HG02943 (cell line): ENCODE results near the gene DHCR7.

Source experiments
- ATAC-seq: cut with Tn5 transposase; IDR thresholded peaks from one replicate; pipeline ENCODE4 v1.9.1; 2021; ENCODE audit warnings: mild to moderate bottlenecking, low read depth, moderate library complexity; ENCODE audit not compliant: unreplicated experiment

Gene DHCR7

GRCh38 chr11:71478528-71478840 is 30.3 kb upstream of the DHCR7 start:
- ATAC-seq, result no peak

DNA sequence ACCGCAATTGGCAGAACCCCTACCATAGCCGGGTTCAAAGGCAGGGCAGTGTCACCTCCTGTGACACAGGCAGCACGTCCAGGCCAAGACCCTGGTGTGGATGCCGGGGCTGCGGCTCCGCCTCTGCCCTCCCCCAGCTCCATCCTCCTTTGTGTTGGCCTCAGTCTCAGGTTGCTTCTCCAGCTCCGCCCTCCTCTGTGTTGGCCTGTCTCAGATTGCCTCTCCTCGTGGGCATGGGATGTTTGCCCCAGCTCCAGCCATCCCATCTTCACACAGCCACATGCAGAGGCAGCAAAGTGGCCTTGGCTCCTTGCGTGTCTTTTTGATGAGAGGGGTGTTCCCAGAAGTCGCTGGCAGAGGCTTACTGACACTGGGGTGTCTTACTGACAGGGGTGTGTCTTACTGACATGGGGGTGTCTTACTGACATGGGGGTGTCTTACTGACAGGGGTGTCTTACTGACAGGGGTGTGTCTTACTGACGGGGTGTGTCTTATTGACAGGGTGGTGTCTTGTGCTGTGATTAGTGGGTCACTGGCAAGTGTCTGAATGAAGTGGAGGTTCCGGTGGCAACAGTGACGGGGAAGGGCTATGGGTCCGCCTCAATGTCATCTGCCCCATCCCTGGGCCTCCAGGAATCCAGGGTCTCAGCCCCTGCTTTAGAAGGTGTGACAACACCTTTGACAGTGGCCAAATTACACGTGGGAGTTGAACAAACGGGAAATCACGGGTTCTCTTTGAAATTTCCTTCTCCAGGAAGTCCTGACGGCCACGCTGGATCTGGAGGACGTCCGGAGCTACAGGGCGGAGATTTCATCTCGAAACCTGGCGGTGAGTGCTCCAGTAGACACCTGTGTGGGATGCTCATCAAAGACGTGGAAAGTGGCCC is 29.7 kb upstream of the DHCR7 start:
- no peak for ATAC-seq

DNA sequence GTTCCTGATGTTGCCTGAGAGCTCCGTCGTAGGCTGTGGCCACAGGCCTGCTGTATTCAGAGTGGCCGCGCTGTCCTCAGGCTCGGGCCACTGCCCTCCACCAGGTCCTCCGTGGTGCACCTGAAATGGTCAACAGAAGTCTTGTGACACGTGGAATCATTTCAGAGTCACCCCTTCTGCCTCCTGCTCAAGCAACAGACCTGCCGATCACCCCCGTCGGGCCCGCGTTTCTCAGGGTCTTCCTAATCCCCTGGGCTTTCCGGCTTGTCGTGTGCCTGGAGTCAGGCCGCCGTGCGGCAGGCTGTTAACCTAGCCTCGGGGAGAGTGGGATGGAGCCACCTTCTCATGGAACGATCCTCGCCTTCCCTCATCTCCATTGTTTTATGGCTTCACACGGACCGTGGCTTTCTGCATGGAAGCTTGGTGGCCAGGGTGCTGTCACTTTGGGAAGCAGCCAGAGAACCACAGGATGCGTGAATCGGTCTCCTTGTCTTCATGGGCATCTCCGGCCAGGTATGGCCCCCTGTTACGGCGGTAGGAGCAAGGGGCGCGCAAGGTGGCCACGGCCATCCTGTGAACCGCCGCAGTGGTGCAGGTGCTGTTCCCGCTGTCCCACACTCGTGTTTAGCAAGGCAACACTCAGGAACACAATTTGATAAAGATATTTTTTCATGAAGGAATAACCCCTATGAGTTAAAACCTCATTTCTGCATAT is 28.9 kb upstream of the DHCR7 start:
- ATAC-seq, result no peak

DNA sequence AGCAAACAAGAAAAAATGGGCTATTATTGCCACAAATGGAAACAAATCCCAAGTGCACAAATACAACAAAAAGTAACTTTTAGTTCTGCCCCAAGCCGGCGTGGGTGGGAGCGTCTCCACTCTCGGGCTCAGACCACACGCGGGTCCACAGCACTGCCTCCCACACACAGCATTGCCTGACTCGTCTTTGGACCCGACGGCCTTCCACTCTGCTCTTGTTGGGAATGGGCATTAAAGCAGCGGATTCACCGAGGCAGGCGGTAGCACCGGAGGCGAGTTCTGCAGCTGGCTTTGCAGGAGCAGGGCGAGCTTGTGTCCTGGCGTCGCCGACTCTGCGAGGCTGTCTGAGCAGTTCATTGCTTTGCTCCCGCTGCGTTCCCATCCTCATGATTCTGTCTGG is 27.8 kb upstream of the DHCR7 start:
- no peak for ATAC-seq

DNA sequence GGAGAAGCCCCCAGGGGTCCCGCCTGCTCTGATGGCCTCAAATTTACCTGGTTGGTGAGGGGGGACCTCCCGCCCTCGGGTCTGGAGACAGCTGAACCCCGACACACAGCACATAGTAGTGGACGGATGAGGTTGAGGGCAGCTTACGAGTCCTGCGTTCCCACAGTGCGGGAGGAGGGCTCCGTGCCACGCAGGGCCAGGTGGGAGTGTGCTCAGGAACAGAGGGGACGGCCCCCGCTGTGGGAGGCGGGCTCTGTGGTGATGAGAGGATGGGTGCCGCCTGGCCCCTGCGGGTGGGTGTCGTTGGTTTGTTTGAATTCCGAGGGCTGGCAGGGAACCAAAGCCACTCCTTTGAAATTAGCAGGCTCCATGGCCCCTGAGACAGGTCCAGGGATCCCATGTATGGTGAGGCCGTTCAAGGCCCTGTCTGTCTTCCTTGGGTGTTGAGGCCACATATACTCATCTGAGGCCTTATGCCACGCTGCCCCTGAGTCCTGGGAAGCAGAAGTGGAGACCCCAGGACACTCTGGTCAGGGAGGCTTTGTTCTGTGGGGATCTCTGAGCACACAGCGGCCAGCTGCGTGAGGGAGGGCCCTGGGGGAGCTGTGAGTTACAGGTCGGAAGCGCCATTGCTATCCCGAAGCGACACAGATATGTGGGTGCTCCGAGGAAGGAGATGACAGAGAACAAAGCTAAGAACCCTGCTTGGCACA is 26.7 kb upstream of the DHCR7 start:
- no peak for ATAC-seq

DNA sequence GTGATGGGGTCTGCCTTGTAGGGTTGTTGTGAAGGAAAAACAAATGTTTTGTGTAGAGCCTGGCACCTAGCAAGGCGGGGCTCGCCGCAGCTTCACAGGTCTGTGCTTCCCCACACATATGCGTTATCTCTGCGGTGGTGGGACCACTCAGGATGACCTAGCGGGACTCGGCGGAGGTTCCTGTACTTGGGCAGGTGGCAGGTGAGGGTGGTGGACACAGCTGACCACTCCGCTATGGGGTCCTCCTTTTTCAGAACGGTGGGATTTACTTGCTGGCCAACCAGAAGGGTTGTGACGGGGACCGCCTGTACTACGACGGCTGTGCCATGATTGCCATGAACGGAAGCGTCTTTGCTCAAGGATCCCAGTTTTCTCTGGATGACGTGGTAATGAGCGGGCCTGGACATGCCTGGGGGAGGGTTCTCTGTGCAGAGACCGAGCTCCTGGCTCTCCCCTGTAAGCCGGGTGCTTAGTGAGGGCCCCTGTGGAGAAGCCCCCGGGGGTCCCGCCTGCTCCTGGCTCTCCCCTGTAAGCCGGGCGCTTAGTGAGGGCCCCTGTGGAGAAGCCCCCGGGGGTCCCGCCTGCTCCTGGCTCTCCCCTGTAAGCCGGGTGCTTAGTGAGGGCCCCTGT is 26.1 kb upstream of the DHCR7 start:
- ATAC-seq, result no peak

GRCh38 chr11:71473793-71474080 is 25.5 kb upstream of the DHCR7 start:
- no peak for ATAC-seq

GRCh38 chr11:71472941-71473792 is 25.0 kb upstream of the DHCR7 start:
- no peak for ATAC-seq

DNA sequence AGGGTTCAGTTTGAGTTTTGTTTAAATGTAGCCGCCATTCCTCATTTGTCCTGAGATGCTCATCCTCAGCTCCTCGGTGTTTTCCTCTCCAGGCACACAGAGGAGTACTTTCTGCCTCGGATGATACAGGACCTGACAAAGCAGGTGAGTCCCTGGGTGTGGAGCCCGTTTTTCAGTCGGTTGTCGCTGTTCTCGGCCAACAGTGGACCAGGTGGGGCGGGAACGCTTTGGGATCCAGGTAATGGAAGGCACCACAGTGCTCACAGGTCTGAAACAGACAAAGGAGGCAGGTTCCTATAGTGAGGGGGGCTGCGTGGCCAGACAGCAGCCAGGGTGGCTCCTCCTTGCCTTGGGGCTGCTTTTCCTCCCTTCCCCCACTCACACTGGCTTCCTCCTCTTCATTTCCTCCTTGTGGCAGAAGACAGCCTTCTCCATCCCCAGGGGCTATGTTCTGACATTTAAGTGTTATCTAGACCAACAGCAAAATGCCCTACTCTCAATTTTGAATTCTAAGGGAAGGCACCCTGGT is 24.2 kb upstream of the DHCR7 start:
- no peak for ATAC-seq

GRCh38 chr11:71470946-71471345 is 22.8 kb upstream of the DHCR7 start:
- no peak for ATAC-seq

GRCh38 chr11:71467164-71467563 is 19.0 kb upstream of the DHCR7 start:
- ATAC-seq, result no peak

GRCh38 chr11:71466358-71466757 is 18.2 kb upstream of the DHCR7 start:
- ATAC-seq, result no peak

DNA sequence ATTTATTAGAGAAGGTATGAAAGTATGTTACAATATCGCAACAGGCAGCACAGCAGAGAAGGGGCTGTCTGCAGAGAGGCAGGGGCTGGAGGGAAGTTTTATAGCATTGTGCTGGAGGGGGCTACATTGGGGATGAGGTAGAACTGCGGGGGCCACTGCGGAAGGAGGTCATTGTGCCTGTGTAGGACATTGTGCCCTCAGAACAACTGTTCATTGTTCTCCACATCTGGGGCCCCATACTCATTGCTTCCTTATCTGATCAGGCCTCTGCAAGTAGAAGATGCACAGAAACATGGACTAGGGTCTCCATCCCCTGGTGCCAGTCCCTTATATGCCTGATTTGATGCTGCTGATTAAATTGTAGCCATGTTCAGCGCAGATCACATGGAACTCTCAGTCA is 16.9 kb upstream of the DHCR7 start:
- ATAC-seq, result no peak

- ATAC-seq, result no peak
These were observed 15.4 kb upstream of the DHCR7 start for GRCh38 chr11:71463331-71464211.

GRCh38 chr11:71462726-71463125 is 14.5 kb upstream of the DHCR7 start:
- ATAC-seq, result no peak

DNA sequence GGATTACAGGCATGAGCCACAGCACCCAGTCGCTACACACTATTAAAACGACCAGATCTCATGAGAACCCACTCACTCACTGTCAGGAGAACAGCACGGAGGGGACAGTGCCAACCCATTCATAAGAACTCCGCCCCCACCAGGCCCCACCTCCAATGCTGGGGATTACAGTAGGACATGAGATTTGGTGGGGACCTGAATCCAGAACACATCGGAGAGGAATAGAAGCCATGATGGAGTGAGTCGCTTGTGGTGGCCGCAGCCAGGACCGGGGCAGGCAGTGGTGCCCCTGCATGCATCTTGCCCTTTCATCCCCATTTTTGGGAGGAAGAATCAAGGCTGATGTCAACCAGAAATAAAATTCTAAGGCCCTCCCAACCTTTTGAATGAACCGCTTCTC is 13.5 kb upstream of the DHCR7 start:
- ATAC-seq, result no peak

GRCh38 chr11:71459767-71460320 is 11.7 kb upstream of the DHCR7 start:
- no peak for ATAC-seq

DNA sequence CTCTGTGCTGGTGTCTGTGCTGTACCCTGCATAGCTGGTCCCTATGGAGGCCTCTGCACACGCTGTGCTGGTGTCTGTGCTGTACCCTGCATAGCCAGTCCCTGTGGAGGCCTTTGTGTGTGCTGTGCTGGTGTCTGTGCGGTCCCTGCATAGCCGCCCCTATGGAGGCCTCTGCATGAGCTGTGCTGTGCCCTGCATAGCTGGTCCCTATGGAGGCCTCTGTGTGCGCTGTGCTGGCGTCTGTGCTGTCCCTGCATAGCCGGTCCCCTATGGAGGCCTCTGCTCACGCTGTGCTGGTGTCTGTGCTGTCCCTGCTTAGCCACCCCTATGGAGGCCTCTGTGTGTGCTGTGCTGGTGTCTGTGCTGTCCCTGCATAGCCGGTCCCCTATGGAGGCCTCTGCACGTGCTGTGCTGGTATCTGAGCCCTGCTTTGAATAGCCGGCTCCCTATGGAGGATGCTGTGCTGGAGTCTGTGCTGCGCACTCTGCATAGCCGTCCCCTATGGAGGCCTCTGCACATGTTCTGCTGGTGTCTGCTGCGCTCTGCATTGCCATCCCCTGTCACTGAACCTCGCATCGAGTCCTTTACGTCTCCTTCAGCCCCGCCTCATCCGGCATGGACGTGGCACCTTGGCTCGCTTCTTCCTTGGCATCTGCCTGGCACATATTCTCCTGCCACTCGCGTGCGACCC is 11.0 kb upstream of the DHCR7 start:
- ATAC-seq, result no peak
